ENCODE data around the gene IRF2BP2. TPM values are rescaled to one million over a fixed set of nuclear protein-coding genes. Genes with fewer than 3 reads are reported as not detected.
A peak's percentile ranks its signal among the peaks of the same experiment; 100 is the strongest.

The IRF2BP2 gene
- total and polyA plus RNA-seq, 3 donors from 2014 or later: 82.0 to 100 (median 96.6) TPM

GRCh38 chr1:234617131-234617985 lies 7.4 kb upstream of the IRF2BP2 start:
- H3K9me3 ChIP-seq: no peaks in the 10 kb centered on the region
- H3K4me3 ChIP-seq: no peak overlapping the region
- H3K27ac ChIP-seq: peak overlapping the region in 1 of 2 donors; percentile 66
- H3K27me3 ChIP-seq: no peaks in the 10 kb centered on the region
- intact Hi-C loops (cut with DNase I; ENCODE audit: low total_unique reads): loop anchor here (10.0 kb wide), 1 partner anchor 357 kb away; no protein-coding TSS in a partner anchor
- WGBS, 2 donors: 69 to 75% methylated on average over 14 of the region's 14 CpGs
- TF ChIP-seq POLR2A (IDR thresholded peaks at IDR 0.05) (no peak), CTCF (IDR thresholded peaks at IDR 0.05) (peak in 2 of 3 experiments; percentile 9 to 11)
- peaks cover 30% of the 10 kb centered on the region for H3K4me1 ChIP-seq
- no peaks in the 10 kb centered on the region for H3K36me3 ChIP-seq (ENCODE audit: low read depth, missing control alignments)
- no peak for DNase-seq

GRCh38 chr1:234616644-234617043 lies 6.7 kb upstream of the IRF2BP2 start:
- H3K36me3 ChIP-seq (ENCODE audit: low read depth, missing control alignments): no peaks in the 10 kb centered on the region
- H3K4me1 ChIP-seq: peaks cover 37% of the 10 kb centered on the region
- no peak for TF ChIP-seq POLR2A (IDR thresholded peaks at IDR 0.05)
- H3K9me3 ChIP-seq: no peaks in the 10 kb centered on the region
- DNase-seq: no peak
- peak overlapping the region in 1 of 2 donors; percentile 66 for H3K27ac ChIP-seq
- no peaks in the 10 kb centered on the region for H3K27me3 ChIP-seq
- WGBS, 2 donors: 25% methylated on average over 2 of the region's 2 CpGs
- intact Hi-C loops (cut with DNase I; ENCODE audit: low total_unique reads): loop anchor here (10.0 kb wide), 1 partner anchor 358 kb away; no protein-coding TSS in a partner anchor
- no peak overlapping the region for H3K4me3 ChIP-seq

GRCh38 chr1:234614081-234614489 lies 4.1 kb upstream of the IRF2BP2 start:
- Histone ChIP-seq H3K27ac (peak overlapping the region in 1 of 2 donors; percentile 97), H3K9me3 (no peaks in the 10 kb centered on the region), H3K36me3 (ENCODE audit: low read depth, missing control alignments) (no peaks in the 10 kb centered on the region), H3K4me3 (no peak overlapping the region), H3K27me3 (no peaks in the 10 kb centered on the region), H3K4me1 (peaks cover 40% of the 10 kb centered on the region)
- 40 to 43% methylated on average over 2 of the region's 2 CpGs for WGBS, 2 donors
- TF ChIP-seq CTCF (IDR thresholded peaks at IDR 0.05): no peak
- TF ChIP-seq POLR2A (IDR thresholded peaks at IDR 0.05): no peak
- intact Hi-C loops (cut with DNase I; ENCODE audit: low total_unique reads): loop anchor here (5.0 to 10.0 kb wide), 2 partner anchors 361 to 468 kb away; no protein-coding TSS in a partner anchor
- no peak for DNase-seq

GRCh38 chr1:234613128-234613875 lies 3.3 kb upstream of the IRF2BP2 start:
- Histone ChIP-seq H3K27ac (peak overlapping the region; percentile 89 to 97), H3K9me3 (no peaks in the 10 kb centered on the region), H3K4me3 (peak overlapping the region in 1 of 2 donors; percentile 61), H3K36me3 (ENCODE audit: low read depth, missing control alignments) (no peaks in the 10 kb centered on the region), H3K27me3 (no peaks in the 10 kb centered on the region), H3K4me1 (peaks cover 36% of the 10 kb centered on the region)
- intact Hi-C loops (cut with DNase I; ENCODE audit: low total_unique reads): loop anchor here (2.0 to 10.0 kb wide), 3 partner anchors 111 to 469 kb away; no protein-coding TSS in a partner anchor
- WGBS, 2 donors: 21 to 26% methylated on average over 12 of the region's 12 CpGs
- DNase-seq: no peak
- TF ChIP-seq CTCF (IDR thresholded peaks at IDR 0.05) (no peak), POLR2A (IDR thresholded peaks at IDR 0.05) (no peak)

Data from testis (tissue), 3 donors.